K562 treated with DMSO at 1 percent for 4 hours (cell line): ENCODE results near the gene REEP1. TPM values are rescaled to one million over a fixed set of nuclear protein-coding genes. Genes with fewer than 3 reads are reported as not detected.

Source experiments
- total RNA-seq: library from RNA; unstranded; fragments of 300-600 nt; gene quantifications from 2 replicates; pipeline ENCODE4 v1.2.3, GENCODE V29; 2022; ENCODE audit not compliant: insufficient read depth

Gene REEP1
- 0.48 TPM in 1 of 2 replicates, not detected in the other for total RNA-seq

DNA sequence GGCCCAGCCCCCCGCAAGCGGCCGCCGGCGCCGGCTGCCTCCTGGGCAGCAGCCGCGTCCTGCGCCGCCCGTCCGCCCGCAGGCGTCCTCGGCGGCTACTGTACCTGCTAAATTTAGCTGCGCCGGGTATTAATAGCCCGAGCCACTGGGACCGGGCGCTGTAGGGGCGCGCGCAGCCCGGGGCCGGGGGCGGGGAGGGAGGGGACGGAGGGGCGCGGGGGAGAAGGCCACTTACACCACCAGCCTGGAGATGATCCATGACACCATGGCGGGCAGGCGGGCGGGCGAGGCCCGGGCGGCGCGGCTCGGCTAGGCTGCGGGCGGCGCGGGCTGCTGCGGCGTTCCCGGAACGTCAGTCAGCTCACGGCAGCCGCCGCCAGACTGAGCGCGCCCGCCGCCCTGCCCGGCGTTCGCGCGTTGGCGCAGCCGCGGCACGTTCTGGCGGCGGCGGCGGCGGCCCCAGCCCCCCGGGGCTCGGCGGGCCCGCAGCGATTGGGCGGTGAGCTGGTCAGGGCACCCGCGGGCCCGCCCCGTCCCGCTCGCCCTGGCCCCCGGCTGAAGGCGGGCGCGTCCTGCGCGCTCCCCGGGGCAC is at the start of gene REEP1:
Gene REEP1, minus strand, starts transcription at position 383 of the 592 bp plus-strand sequence. Its CDS starts 116 bp downstream, at position 267.

DNA sequence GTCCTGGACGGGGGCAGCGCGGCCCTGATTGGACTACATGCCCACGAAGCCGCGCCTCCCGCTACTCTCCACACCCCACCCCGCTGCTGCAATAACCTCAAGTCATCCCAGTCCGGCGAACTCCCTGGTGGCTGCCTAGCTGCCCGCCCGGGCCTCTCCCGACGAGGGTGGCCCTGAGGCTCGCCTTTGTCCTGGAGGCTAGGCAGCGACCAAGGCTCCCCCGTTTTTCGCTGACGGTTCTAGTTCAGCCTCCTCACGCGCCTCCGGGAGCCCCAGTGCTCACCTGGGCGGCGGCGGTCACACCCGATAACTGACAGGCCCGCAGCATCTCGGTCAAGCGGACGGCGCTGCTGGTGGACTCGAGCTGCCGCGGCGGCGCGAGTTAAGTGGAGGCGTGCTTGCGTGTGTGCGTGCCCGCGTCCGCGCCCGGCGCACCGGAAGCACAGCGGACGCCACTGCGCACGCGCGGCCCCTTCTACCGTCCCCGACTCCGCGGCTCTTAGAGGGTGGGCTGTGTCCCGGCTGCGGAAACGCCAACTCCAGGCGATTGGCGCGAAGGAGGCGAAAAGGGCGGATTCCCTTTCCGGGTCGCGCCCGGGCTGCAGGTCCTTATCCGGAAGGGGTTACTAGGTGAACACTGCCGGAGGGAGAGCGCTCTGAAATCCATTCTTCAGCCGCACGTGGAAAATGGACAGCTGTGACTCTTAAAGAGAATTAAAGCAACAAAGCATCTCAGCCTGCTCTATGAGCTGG is 142.2 kb downstream of the REEP1 start, which contains the start of gene IMMT:
Gene IMMT, minus strand, starts transcription at position 408 of the 753 bp plus-strand sequence. Its CDS starts 80 bp downstream, at position 328.

Other genes starting within 250 kb of the REEP1 start
- 4.5 and 5.5 TPM in 2 replicates for gene POLR1A, start 231.7 kb downstream of the REEP1 start, total RNA-seq
- 18.4 and 21.7 TPM in 2 replicates for gene PTCD3, start 231.4 kb downstream of the REEP1 start, total RNA-seq
- gene IMMT, start 142.2 kb downstream of the REEP1 start, total RNA-seq, result 73.4 and 103 TPM in 2 replicates
- gene MRPL35, start 138.2 kb downstream of the REEP1 start, total RNA-seq, result 39.3 and 55.9 TPM in 2 replicates
- gene KDM3A, start 103.7 kb upstream of the REEP1 start, total RNA-seq, result 28.5 and 29.0 TPM in 2 replicates
- gene CHMP3, start 225.8 kb upstream of the REEP1 start, total RNA-seq, result 22.6 and 23.5 TPM in 2 replicates